ENCODE results near the gene LARP1. TPM values are rescaled to one million over a fixed set of nuclear protein-coding genes. Genes with fewer than 3 reads are reported as not detected.
A peak's percentile ranks its signal among the peaks of the same experiment; 100 is the strongest.

The LARP1 gene
- total and polyA plus RNA-seq, 9 of the 15 experiments (the other 6 are each of a cell fraction or from before 2014, with no cell fraction given) = 22.6 to 300 (median 92.0) TPM

DNA sequence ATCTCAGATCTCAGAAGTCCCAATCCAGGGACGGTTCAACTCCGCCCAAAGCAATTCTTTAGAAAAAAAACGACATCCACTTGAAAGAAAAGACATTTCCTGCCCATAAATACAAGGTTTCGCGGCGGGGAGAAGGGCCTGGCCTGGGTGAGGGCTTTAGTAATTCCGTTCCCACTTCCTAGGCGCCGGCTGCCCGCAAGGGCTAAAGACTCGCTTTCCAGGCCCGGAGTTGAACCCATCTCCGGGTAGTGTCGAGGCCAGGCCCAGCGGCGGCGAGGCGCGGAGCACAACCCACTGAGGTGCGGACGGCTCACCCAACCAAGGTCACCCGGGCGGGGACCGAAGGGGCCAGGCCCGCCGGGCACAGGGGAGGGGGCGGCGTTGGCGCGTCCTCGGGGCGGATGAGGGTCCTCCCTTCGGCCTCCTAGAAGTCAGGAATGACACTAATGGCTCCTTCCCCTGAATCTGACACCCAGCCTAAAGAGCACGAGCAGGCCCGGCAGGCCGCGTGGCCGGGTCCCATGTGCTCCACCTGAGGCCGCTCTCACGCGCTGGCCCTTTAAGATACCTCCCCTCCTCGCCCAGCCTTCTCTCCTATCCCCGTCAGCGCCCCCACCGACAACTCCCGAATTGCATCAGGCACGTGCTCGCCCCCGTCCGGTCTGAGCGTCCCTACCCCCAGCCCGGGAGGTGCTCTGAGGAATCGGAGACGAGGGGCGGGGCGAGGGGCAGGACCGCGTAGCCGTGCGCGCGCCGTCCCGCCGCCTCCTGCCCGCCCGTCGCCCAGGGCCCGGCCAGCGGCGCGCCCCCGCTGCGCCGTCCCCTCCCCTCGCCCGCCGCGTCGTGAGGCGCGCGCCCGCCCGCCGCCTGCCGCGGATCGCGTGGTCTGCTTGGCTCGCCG, 467 bp upstream of the LARP1 start (continued):
- TF ChIP-seq JUND (IDR thresholded peaks at IDR 0.05; ENCODE audit: borderline replicate concordance, low read depth, low read length) (peak; percentile 82), JUND (tag; IDR thresholded peaks at IDR 0.05; ENCODE audit: borderline replicate concordance, low read depth, low read length) (peak; percentile 17; the same call in 1 of the 3 replicates), TEAD2 (tag; IDR thresholded peaks at IDR 0.05) (no peak), ZNF143 (CRISPR knock-in tag; IDR thresholded peaks at IDR 0.05) (peak; percentile 48; the same call in 1 of the 2 replicates), ZNF121 (CRISPR knock-in tag; conservative IDR thresholded peaks at IDR 0.05) (no peak; the same call in 1 of the 2 replicates), RHOXF2B (CRISPR knock-in tag; conservative IDR thresholded peaks at IDR 0.05) (no peak), MEF2D (tag; conservative IDR thresholded peaks at IDR 0.05; ENCODE audit: low read depth) (peak; percentile 18; the same call in 1 of the 2 replicates)
- TF ChIP-seq, protein P1, sequence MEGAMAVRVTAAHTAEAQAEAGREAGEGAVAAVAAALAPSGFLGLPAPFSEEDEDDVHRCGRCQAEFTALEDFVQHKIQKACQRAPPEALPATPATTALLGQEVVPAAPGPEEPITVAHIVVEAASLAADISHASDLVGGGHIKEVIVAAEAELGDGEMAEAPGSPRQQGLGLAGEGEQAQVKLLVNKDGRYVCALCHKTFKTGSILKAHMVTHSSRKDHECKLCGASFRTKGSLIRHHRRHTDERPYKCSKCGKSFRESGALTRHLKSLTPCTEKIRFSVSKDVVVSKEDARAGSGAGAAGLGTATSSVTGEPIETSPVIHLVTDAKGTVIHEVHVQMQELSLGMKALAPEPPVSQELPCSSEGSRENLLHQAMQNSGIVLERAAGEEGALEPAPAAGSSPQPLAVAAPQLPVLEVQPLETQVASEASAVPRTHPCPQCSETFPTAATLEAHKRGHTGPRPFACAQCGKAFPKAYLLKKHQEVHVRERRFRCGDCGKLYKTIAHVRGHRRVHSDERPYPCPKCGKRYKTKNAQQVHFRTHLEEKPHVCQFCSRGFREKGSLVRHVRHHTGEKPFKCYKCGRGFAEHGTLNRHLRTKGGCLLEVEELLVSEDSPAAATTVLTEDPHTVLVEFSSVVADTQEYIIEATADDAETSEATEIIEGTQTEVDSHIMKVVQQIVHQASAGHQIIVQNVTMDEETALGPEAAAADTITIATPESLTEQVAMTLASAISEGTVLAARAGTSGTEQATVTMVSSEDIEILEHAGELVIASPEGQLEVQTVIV (CRISPR knock-in tag; IDR thresholded peaks at IDR 0.05; ENCODE audit: borderline replicate concordance) = no peak
- TF ChIP-seq, protein P2, sequence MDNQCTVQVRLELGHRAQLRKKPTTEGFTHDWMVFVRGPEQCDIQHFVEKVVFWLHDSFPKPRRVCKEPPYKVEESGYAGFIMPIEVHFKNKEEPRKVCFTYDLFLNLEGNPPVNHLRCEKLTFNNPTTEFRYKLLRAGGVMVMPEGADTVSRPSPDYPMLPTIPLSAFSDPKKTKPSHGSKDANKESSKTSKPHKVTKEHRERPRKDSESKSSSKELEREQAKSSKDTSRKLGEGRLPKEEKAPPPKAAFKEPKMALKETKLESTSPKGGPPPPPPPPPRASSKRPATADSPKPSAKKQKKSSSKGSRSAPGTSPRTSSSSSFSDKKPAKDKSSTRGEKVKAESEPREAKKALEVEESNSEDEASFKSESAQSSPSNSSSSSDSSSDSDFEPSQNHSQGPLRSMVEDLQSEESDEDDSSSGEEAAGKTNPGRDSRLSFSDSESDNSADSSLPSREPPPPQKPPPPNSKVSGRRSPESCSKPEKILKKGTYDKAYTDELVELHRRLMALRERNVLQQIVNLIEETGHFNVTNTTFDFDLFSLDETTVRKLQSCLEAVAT (IDR thresholded peaks at IDR 0.05) = no peak
- TF ChIP-seq, protein P3, sequence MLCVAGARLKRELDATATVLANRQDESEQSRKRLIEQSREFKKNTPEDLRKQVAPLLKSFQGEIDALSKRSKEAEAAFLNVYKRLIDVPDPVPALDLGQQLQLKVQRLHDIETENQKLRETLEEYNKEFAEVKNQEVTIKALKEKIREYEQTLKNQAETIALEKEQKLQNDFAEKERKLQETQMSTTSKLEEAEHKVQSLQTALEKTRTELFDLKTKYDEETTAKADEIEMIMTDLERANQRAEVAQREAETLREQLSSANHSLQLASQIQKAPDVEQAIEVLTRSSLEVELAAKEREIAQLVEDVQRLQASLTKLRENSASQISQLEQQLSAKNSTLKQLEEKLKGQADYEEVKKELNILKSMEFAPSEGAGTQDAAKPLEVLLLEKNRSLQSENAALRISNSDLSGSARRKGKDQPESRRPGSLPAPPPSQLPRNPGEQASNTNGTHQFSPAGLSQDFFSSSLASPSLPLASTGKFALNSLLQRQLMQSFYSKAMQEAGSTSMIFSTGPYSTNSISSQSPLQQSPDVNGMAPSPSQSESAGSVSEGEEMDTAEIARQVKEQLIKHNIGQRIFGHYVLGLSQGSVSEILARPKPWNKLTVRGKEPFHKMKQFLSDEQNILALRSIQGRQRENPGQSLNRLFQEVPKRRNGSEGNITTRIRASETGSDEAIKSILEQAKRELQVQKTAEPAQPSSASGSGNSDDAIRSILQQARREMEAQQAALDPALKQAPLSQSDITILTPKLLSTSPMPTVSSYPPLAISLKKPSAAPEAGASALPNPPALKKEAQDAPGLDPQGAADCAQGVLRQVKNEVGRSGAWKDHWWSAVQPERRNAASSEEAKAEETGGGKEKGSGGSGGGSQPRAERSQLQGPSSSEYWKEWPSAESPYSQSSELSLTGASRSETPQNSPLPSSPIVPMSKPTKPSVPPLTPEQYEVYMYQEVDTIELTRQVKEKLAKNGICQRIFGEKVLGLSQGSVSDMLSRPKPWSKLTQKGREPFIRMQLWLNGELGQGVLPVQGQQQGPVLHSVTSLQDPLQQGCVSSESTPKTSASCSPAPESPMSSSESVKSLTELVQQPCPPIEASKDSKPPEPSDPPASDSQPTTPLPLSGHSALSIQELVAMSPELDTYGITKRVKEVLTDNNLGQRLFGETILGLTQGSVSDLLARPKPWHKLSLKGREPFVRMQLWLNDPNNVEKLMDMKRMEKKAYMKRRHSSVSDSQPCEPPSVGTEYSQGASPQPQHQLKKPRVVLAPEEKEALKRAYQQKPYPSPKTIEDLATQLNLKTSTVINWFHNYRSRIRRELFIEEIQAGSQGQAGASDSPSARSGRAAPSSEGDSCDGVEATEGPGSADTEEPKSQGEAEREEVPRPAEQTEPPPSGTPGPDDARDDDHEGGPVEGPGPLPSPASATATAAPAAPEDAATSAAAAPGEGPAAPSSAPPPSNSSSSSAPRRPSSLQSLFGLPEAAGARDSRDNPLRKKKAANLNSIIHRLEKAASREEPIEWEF (CRISPR knock-in tag; IDR thresholded peaks at IDR 0.05) = no peak
- TF ChIP-seq, protein P4, sequence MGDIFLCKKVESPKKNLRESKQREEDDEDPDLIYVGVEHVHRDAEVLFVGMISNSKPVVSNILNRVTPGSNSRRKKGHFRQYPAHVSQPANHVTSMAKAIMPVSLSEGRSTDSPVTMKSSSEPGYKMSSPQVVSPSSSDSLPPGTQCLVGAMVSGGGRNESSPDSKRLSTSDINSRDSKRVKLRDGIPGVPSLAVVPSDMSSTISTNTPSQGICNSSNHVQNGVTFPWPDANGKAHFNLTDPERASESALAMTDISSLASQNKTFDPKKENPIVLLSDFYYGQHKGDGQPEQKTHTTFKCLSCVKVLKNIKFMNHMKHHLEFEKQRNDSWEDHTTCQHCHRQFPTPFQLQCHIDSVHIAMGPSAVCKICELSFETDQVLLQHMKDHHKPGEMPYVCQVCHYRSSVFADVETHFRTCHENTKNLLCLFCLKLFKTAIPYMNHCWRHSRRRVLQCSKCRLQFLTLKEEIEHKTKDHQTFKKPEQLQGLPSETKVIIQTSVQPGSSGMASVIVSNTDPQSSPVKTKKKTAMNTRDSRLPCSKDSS (IDR thresholded peaks at IDR 0.05; ENCODE audit: low read depth, partially characterized antibody) = no peak
- TF ChIP-seq, protein P5, sequence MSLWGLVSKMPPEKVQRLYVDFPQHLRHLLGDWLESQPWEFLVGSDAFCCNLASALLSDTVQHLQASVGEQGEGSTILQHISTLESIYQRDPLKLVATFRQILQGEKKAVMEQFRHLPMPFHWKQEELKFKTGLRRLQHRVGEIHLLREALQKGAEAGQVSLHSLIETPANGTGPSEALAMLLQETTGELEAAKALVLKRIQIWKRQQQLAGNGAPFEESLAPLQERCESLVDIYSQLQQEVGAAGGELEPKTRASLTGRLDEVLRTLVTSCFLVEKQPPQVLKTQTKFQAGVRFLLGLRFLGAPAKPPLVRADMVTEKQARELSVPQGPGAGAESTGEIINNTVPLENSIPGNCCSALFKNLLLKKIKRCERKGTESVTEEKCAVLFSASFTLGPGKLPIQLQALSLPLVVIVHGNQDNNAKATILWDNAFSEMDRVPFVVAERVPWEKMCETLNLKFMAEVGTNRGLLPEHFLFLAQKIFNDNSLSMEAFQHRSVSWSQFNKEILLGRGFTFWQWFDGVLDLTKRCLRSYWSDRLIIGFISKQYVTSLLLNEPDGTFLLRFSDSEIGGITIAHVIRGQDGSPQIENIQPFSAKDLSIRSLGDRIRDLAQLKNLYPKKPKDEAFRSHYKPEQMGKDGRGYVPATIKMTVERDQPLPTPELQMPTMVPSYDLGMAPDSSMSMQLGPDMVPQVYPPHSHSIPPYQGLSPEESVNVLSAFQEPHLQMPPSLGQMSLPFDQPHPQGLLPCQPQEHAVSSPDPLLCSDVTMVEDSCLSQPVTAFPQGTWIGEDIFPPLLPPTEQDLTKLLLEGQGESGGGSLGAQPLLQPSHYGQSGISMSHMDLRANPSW (CRISPR knock-in tag; IDR thresholded peaks at IDR 0.05) = no peak
